ENCODE measurements around the gene NPLOC4. TPM values are rescaled to one million over a fixed set of nuclear protein-coding genes. Genes with fewer than 3 reads are reported as not detected.

The NPLOC4 gene
- total and polyA plus RNA-seq, 2 of the 13 experiments (the other 11 are each of a cell fraction or from before 2014, with no cell fraction given) = 57.0 to 97.0 TPM

DNA sequence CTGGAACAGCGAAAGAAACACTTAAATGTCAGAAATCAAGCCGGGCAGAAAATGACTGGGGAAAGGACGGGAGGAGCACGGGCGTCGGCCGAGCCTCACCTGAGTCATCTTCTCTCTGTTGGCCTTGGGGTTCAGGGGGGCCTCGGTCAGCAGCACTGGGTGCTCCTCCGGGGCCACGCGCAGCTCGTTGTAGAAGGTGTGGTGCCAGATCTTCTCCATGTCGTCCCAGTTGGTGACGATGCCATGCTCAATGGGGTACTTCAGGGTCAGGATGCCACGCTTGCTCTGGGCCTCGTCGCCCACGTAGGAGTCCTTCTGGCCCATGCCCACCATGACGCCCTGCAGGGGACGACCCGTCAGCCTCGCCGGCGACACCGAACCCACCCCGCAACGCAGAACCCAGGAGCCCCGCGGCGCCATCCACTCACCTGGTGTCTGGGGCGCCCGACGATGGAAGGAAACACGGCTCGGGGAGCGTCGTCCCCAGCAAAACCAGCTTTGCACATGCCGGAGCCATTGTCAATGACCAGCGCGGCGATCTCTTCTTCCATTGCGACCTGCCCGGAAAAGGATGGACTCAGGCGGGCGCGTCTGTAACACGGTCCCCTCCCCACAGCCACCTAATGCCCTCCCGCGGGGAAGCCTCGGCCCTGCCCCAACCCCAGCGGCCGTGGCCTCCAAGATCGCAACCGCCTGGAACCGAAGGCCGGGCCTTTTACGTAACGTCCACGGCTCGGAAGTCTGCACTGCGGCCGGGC, 124.9 kb downstream of the NPLOC4 start (continued):
- TF ChIP-seq, protein P1, sequence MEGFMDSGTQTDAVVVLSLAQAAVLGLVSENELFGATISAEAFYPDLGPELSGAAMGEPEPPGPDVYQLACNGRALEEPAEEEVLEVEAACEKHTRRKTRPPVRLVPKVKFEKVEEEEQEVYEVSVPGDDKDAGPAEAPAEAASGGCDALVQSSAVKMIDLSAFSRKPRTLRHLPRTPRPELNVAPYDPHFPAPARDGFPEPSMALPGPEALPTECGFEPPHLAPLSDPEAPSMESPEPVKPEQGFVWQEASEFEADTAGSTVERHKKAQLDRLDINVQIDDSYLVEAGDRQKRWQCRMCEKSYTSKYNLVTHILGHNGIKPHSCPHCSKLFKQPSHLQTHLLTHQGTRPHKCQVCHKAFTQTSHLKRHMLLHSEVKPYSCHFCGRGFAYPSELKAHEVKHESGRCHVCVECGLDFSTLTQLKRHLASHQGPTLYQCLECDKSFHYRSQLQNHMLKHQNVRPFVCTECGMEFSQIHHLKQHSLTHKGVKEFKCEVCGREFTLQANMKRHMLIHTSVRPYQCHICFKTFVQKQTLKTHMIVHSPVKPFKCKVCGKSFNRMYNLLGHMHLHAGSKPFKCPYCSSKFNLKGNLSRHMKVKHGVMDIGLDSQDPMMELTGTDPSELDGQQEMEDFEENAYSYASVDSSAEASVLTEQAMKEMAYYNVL (CRISPR knock-in tag; IDR thresholded peaks at IDR 0.05; ENCODE audit: borderline replicate concordance) = 0 out of 2 replicates have a peak, but pooled peaks have one; percentile 46
- TF ChIP-seq PAF1 (CRISPR knock-in tag; IDR thresholded peaks at IDR 0.05) = no peak
- TF ChIP-seq ZBTB1 (CRISPR knock-in tag; IDR thresholded peaks at IDR 0.05; ENCODE audit: borderline replicate concordance) = no peak
- no peak for TF ChIP-seq HOXA5 (CRISPR knock-in tag; IDR thresholded peaks at IDR 0.05)
- no peak for TF ChIP-seq KLF13 (CRISPR knock-in tag; IDR thresholded peaks at IDR 0.05)
- no peak for TF ChIP-seq MAFF (IDR thresholded peaks at IDR 0.05; ENCODE audit: low read depth, low read length)
- TF ChIP-seq DPF2 (CRISPR knock-in tag; IDR thresholded peaks at IDR 0.05; ENCODE audit: borderline replicate concordance, low read depth) = no peak
- TF ChIP-seq ZSCAN30 (CRISPR knock-in tag; IDR thresholded peaks at IDR 0.05) = no peak
- TF ChIP-seq ZNF713 (CRISPR knock-in tag; IDR thresholded peaks at IDR 0.05) = no peak
- TF ChIP-seq ZNF260 (CRISPR knock-in tag; IDR thresholded peaks at IDR 0.05; ENCODE audit: borderline replicate concordance, low read depth) = no peak
- no peak for TF ChIP-seq HMG20A (CRISPR knock-in tag; IDR thresholded peaks at IDR 0.05; ENCODE audit: borderline replicate concordance)
- no peak for TF ChIP-seq ELF4 (CRISPR knock-in tag; IDR thresholded peaks at IDR 0.05; ENCODE audit: borderline replicate concordance)
- TF ChIP-seq, protein P2, sequence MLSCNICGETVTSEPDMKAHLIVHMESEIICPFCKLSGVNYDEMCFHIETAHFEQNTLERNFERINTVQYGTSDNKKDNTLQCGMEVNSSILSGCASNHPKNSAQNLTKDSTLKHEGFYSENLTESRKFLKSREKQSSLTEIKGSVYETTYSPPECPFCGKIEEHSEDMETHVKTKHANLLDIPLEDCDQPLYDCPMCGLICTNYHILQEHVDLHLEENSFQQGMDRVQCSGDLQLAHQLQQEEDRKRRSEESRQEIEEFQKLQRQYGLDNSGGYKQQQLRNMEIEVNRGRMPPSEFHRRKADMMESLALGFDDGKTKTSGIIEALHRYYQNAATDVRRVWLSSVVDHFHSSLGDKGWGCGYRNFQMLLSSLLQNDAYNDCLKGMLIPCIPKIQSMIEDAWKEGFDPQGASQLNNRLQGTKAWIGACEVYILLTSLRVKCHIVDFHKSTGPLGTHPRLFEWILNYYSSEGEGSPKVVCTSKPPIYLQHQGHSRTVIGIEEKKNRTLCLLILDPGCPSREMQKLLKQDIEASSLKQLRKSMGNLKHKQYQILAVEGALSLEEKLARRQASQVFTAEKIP (CRISPR knock-in tag; IDR thresholded peaks at IDR 0.05; ENCODE audit: borderline replicate concordance) = no peak
- TF ChIP-seq, protein P3, sequence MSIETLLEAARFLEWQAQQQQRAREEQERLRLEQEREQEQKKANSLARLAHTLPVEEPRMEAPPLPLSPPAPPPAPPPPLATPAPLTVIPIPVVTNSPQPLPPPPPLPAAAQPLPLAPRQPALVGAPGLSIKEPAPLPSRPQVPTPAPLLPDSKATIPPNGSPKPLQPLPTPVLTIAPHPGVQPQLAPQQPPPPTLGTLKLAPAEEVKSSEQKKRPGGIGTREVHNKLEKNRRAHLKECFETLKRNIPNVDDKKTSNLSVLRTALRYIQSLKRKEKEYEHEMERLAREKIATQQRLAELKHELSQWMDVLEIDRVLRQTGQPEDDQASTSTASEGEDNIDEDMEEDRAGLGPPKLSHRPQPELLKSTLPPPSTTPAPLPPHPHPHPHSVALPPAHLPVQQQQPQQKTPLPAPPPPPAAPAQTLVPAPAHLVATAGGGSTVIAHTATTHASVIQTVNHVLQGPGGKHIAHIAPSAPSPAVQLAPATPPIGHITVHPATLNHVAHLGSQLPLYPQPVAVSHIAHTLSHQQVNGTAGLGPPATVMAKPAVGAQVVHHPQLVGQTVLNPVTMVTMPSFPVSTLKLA (IDR thresholded peaks at IDR 0.05) = no peak
- no peak for TF ChIP-seq TSC22D2 (CRISPR knock-in tag; IDR thresholded peaks at IDR 0.05; ENCODE audit: borderline replicate concordance)
- TF ChIP-seq MED1 (CRISPR knock-in tag; IDR thresholded peaks at IDR 0.05) = 0 out of 2 replicates have a peak, but pooled peaks have one; percentile 19
- TF ChIP-seq, protein P4, sequence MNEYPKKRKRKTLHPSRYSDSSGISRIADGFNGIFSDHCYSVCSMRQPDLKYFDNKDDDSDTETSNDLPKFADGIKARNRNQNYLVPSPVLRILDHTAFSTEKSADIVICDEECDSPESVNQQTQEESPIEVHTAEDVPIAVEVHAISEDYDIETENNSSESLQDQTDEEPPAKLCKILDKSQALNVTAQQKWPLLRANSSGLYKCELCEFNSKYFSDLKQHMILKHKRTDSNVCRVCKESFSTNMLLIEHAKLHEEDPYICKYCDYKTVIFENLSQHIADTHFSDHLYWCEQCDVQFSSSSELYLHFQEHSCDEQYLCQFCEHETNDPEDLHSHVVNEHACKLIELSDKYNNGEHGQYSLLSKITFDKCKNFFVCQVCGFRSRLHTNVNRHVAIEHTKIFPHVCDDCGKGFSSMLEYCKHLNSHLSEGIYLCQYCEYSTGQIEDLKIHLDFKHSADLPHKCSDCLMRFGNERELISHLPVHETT (CRISPR knock-in tag; conservative IDR thresholded peaks at IDR 0.05) = no peak
- no peak for TF ChIP-seq ATAD3A (CRISPR knock-in tag; IDR thresholded peaks at IDR 0.05)
- 0 out of 2 replicates have a peak, but pooled peaks have one; percentile 51 for TF ChIP-seq KLF12 (CRISPR knock-in tag; IDR thresholded peaks at IDR 0.05; ENCODE audit: borderline replicate concordance)
- TF ChIP-seq BORCS8-MEF2B (CRISPR knock-in tag; IDR thresholded peaks at IDR 0.05) = no peak
- 0 out of 2 replicates have a peak, but pooled peaks have one; percentile 11 for TF ChIP-seq MAF1 (CRISPR knock-in tag; IDR thresholded peaks at IDR 0.05; ENCODE audit: borderline replicate concordance)
- no peak for TF ChIP-seq ZFP1 (CRISPR knock-in tag; IDR thresholded peaks at IDR 0.05)

Measured in HepG2 (cell line).